NCI-H524 (cell line): ENCODE data around the gene FAM107B.
"Not testable (repeated sequence)": the region's sequence is repeated elsewhere in the genome, so short reads cannot be mapped to it uniquely, and the experiment has no call there.

ENCODE experiments used
- DNase-seq, 2 experiments: peaks; one replicate each; lab custom pipeline; 2025; lab: John Stamatoyannopoulos, UW

FAM107B gene

DNA sequence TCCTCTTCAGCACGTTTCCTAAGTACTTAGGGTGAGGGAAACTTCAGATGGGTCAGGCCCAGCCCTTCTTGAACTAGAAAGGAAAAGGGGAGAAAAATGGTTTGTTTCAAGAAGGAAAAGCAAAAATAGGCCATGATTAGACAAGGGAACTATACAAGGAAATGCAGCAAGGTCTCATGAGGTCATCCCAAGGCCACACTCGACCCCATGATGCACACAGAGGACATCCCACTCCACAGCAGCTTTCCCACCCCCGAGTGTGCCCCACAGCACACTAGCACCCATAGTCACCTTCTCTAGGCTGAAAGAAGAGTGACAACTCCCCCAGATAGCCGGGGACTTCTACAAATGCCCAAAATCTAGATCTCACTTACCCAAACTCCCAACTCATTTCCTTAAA is 173.4 kb downstream of the FAM107B start:
- DNase-seq, result no peak

DNA sequence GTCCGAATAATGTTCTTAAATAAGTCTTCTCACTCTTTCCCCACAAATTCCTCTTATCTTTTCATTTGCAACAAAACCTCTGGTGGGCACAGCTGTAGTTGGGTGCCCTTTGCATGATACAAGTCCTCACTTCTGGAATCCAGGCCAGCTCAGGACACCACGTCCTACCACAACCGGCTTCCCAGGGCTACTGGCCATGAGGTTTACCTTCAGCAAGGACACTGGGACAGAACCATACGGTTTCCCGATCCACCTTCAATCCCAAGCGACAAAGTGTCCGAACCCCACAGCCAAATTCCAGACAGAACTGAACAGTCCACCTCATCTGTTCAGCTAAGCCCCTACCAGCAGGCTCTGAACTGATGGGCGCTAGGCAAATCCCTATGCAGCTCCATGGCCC is 174.6 kb downstream of the FAM107B start:
- DNase-seq, result no peak

DNA sequence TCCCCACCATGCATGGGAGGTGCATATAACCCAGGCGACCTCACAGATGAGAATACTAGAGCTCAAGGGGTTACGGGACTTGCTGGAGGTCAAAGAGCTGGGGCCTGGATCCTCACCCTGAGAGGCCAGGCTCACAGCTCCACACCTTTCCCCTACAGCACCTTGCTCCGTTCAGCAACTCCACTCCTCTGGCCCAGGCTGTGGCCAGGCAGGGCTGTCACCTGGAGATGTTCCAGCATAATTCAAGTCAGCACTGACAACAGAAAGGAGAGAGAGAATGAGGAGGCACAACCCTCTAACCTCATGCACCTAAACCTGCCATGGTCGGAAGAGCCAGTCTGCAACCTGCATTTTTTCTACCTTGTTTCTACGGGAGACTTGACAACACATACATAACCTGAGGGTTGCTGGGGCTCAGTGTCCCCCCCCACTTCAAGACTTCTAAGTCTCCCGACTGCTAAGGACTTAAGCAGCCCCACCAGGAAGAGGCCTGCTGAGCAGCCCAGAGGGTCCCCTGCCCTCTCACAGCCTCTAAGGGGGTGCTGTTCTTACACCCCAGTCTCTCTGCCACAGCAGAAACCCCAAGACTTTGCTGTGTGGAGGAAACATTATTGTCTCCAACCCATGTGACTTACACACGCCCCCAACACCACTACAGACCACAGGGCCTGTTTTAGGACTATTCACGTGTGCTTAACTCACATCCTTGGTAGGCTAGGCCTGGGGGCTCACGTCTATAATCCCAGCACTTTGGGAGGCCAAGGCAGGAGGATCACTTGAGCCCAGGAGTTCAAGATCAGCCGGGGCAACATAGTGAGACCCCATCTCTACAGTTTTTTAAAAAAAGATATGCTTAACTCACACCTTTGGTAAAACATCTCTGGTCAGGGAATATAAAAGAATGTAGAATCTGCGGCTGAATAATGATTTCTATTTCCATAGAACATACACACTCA is 175.6 kb downstream of the FAM107B start:
- no peak for DNase-seq

DNA sequence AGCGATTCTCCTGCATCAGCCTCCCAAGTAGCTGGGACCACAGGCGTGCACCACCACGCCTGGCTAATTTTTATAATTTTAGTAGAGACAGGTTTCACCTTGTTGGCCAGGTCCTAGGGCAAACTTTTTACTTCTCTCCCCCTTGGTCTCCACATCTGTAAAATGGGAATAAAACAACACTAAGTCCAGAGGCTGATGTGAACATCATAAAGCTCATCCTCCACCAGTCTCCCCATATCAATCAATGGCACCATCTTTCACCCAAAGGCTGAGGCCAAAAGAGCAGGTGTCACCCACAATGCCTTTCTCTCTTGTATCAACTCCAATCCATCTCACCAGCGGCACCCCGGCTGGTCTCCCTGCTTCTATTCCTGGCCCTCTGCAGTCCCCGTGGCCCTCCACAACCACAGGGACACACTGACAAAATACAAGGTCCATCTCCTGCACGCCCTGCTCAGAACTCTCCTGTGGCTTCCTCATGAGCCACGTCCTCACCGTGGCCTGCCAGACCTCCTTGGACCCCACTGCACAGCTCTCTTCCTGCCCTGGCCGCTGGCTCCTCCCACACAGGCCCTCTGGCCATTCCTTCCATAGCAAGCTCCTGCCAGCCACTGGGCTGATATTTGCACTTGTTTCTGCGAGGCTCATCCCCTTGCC is 179.0 kb downstream of the FAM107B start:
- no peak for DNase-seq

DNA sequence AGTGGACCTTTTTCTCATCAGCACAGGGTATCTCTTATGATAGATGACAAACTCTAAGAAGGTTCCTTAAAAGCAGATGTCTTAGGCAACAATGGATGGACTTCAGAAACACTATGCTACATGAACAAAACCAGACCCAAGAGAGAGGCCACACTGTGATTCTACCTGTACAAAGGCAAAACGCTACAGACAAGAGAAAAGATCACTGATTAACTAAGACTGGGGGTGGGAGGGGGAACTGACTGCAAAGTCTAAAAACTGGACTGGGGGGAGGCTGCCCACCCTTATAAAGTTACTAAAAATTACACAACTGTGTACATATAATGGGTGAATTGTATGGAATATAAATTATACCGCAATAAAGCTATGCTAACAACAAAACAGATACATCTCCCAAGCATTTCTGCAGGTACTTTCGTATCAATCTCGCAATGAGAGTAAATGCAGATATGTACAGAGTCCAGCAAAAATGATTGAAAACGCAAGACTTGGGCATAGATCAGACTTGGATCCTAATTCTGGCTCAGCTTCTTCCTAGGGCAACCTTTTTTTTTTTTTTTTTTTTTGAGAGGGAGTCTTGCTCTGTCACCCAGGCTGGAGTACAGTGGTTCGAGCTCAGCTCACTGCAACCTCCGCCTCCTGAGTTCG is 179.7 kb downstream of the FAM107B start:
- DNase-seq, result no peak

DNA sequence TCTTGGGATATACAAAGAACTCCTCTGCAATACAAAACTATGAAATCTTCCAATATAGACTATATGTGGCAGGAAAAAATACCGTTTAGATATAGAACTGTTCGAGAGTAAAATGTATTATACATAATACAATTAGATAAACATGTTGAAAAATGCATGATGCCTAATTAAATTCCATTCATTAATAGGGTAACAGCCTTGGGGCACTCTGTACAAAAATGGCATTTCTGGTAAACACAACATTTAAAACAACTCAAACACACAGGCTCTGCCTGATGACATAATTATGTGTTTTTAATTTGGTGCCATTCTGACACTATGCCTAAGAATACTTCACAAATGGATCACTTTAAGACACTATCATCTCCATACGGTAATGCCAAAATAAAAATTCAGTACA is 180.9 kb downstream of the FAM107B start:
- DNase-seq, result no peak

DNA sequence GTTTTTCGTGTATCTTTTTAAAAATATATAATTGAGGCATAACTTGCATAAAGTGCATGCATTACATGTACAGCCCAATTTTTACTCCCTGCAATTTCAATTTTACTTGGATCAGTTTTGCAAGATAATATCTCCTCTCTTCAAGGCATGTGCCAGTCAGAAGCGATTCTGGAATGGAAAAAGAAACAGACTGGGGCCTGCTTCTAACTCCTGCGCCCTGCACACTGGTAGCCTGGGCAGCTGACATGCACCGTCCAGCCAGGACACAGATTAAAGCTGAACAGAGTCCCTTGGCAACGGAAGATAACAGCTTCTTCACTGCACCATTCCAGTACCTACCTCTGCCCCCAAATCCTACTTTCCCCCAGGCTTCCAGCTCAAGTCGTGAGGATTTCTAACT is 182.1 kb downstream of the FAM107B start:
- DNase-seq, result no peak

DNA sequence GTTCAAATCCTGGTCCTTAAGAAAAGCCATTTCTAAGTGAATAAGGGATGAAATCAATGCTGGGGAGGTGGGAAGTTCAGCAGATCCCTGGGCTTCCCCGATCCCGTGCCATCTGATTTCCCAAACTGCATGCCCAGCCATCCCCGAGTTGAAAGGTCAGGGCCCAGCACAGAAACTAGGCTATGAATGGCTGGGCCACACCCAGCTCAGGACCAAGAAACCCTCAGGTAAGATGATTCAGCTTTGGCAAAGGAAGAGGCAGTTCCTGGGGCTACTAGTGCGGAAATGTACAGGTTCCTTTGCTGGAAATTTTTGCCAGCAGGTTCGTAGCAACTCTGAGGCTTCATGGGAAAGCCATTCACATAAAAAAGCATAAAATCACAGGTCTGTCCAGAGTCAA is 182.7 kb downstream of the FAM107B start:
- no peak for DNase-seq

DNA sequence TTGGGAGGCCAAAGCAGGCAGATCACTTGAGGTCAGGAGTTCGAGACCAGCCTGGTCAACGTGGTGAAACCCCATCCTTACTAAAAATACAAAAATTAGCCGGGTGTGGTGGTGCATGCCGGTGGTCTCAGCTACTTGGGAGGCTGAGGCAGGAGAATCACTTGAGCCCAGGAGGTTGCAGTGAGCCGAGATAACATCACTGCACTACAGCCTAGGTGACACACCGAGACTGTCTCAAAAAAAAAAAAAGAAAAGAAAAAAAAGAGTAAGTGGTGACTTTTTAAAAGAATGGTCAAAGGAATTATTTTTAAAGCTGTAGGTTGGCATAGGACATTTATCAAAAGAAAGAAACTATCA is 185.8 kb downstream of the FAM107B start:
- DNase-seq, result not testable (repeated sequence)

DNA sequence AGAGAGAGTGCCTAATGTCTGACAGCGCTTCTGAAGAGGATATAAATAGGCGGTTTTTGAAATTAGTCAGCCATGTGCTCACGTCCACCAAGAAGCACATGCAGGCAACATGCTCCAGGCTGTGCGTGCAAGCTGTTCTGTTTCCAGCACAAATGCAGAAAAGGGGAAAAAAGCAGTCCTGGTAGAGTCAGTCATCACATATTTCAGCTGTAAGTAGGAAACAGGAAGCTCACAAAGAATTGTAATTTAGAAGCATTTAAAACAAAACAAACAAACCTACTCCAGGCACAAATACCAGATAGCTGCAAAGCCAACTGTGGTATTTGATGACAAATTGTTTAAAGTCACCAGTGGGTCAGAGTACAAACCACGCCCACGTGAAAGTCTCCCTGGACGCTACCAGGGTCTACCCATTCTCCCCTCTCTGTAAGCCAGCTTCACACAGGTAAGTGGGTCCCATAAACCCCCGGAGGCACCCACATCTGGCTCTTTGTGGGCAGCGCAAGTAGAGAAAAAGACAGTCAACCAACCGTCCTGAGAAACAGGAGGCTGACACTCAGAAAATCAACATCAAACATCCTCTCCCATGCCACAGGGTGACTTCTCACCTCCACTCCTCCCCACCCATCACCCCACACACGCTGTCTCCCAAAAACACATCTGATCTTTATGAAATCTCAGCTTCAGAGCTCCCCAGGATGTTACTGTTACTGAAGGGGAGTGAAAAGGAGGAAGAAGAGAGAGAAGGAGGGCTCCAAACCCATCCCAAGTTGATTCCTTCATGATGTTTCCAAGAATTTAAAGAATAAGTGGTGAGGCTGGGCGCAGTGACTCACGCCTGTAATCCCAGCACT is 186.4 kb downstream of the FAM107B start:
- DNase-seq, result no peak

DNA sequence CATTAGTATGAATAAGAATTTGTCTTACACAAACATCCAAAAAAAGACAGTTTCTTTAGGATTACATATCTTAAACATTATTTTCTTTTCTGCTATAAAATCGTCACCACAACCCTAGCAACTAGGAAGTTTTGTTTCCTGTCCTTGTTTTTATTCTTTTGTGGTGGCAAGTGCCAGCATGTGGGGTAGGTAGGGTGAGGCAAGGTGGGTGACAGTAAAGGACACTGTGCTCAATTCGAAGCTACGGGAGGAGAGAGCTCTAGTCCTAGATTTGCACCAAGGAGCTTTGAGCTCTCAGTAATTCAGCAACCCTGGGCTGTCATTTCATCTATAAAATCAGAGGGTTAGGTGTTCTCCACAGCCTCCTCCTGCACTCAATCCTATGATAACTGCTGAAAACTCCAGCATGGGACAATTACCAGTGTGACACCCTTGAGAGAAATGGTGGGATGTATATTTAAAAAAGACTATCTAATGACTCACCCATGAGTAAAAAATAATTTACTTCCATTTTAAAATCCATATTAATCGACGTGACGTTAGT is 187.1 kb downstream of the FAM107B start:
- DNase-seq, result no peak

DNA sequence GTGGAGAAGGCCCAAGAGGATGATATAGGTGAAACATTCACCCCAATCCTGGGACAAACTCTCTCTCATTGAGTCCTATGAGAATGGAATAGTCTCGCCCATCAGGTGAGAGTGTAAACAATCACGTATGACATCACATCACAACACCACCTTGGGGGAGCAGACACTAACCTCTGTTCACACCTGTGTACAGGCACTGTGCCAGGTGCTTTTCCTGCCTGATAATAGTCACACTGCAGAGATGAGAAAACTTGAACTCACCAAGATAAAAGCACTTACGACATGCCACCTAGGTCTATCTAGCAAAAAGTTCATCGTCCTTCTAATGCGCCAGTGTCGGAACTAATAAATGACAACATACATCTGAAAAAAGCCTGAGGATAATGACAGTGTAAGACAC is 187.8 kb downstream of the FAM107B start:
- no peak for DNase-seq

DNA sequence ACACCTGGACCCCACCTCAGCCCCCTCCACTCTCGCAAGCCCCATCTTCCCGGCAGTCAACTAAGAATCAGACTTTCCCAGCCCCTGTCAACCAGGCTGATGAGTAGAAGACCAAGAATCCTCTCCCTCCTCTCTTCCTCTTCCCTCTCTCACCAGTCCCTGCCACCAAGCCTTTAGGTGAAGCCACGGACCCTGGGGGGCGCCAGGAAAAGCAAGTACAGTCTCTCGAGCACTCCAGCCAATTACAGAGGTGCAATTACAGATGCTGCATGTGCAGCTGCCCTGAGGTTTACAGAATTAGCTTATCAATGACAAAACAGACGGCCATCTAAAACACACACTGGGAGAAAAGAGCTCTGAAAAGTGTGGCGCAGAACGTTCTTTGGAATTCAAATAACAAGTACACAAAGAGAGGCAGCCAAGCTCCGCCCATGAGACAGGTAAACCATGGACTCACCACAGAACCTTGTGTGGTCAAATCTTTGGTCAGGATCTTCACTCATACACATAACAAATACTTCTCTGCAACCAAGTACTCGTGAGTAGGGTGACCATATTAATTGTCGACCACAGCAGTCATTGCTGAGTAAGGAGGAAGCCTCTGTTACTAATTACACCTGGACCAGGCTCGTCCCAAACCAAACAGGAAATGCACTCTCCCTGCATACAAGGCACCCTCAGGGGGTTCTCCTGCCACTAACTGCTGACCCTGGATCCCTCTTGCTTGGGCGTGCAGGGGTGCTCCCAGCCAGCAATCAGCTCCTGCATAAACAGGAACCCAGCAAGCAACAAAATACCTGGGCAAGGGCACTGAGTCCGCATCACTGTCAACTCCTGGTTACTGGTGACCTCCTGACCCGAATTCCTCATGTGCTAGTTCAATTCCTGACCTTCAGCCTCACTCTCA is 189.2 kb downstream of the FAM107B start:
- DNase-seq, result no peak

DNA sequence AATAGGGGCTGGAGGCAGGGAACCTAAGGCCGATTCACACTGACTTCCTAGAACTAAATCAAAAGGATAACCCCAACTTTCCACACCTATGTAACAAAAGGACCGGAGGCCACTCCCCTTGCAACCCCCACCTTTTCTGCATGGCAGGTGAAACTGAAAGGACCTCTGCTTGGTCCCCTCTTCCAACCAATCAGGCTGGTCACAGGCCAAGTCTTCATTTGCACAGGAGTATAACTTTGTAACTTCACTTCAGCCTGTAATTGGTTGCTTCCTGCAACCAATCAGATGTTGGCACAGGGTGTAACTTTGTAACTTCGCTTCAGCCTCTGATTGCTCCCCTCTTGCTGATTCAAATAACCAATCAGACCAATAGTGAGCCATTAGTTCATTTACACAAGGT is 190.0 kb downstream of the FAM107B start:
- no peak for DNase-seq

DNA sequence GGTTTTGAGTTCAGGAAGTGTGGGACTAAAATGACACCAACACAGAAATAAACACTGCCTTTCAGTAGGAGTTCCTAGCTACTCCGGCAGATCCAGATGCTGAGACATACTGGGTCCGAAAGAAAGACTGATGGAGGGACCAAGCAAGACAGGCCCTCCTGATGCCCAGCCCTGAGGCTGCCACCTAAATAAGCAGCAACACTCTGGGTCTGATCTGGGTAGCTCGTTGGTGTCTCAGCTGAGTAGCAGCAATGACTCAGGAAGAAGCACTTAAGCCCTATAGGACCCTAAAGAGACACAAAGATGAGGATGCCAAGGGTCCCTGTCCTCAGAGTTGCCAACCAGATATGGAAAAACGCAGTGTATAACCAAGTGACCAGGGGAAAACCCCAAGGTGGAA is 190.7 kb downstream of the FAM107B start:
- no peak for DNase-seq

DNA sequence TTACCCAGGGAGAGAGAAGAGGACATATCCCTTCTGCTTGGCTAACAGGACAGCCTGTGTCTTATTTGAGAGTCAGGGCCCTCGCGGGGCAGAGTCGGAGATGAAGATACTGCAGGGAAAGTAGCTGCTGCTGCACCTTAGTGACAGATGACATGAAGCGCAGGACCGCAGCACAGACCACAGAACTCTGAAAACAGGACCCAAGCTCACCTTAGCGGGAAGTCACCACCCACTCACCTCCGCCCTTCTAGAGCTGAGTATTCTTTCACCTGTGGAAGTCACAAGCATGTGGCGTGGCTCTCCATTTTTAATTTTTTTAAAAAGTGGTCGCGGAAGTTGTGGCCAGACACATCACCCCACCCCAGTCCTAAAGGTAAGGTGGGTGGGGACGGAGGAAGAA is 191.4 kb downstream of the FAM107B start:
- no peak for DNase-seq

DNA sequence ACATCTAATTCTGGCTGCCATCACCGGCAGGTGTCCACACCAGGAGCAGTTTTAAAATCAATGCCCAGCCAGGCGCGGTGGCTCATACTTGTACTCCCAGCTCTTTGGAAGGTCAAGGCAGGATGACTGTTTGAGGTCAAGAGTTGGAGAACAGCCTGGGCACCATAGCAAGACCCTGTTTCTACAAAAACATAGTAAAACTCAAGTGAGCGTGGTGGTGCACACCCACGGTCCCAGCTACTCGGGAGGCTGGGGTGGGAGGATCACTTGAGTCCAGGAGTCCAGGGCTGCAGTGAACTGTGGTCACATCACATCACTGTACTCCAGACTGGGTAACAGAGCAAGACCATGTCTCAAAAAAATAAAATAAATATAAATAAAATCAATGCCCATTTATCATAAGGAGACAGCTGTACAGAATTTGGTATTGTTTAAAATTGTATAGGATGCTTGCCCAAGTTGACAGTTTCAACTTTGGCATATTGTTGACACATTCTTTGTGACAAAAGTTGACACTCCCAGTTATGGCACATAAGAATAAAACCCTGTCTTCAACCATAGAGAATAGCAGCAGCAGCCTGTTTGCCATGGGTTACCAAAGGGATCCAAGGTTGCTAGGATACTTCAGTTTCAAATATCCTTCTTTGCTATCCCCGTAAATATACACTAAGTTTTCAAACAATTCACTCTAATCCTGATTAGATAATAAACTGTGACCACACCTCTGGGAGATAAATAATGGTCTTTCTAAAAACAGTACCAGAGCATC is 193.0 kb downstream of the FAM107B start:
- no peak for DNase-seq

DNA sequence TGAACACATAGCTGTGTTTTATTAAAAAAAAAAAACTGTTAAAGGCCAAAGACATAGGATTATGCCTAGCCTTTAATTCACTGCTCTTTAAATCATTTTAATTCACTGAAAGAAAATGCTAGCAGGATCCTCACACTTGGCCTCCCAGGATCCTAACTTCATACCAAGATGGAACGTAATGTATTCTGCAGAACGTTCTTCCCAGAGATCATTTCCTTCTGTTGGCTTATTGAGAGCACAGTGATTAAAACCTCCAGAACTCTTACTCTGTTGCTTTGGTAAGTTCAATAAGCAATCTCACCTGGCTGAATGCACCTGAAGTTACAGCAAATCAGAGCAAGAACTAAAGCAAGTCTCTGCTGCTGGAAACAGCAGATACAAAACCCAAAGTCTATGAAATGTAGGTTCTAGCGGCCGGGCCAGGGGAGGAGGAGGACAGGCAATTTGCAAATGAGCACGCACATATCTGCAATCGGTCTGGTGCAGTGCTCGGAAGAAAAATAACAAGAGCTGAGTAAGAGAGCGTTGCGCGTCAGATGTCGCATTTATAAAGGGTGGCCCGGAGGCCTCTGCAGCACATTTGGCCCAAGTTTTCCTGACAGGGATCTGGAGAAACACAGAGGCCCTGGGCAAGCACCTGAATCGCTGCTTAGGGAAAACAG is 193.9 kb downstream of the FAM107B start:
- DNase-seq, result no peak

DNA sequence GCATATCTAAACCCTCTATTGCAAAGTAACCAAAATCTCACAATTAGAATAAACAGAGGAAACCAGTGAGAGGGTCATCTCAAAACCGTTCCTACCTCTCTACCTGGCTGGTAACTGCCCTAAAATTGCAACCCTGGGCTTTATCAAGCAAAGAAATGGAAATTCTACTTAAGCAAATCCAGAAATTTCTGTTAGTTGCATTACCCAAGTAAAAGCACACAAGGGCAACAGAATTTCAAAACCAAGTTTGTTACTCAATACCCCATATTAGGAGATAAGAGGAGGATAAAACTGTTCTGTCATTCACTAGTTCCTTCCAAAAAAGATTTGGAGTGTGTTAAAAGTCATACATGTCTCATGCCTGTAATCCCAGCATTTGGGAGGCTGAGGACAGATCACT is 195.3 kb downstream of the FAM107B start:
- DNase-seq, result no peak
